Activated effector memory CD4-positive, alpha-beta T cell treated with anti-CD3 and anti-CD28 coated beads, Interleukin-2, amount 50 U/mL, for 16 hours (primary cell): ENCODE measurements around the gene TIMM22.
"Not testable (repeated sequence)": the region's sequence is repeated elsewhere in the genome, so short reads cannot be mapped to it uniquely, and the experiment has no call there.

Experiments used
- DNase-seq: peaks from one replicate; pipeline ENCODE4 v3.0.0-alpha.2; 2020

The TIMM22 gene

GRCh38 chr17:1043601-1044251, 46.8 kb downstream of the TIMM22 start:
- DNase-seq = no peak

GRCh38 chr17:1044387-1045009, 47.6 kb downstream of the TIMM22 start:
- not testable (repeated sequence) for DNase-seq

- no peak for DNase-seq
Measured at GRCh38 chr17:1045456-1045855, 48.5 kb downstream of the TIMM22 start.

GRCh38 chr17:1047177-1047878, 50.4 kb downstream of the TIMM22 start:
- DNase-seq = no peak

GRCh38 chr17:1047879-1048470, 51.0 kb downstream of the TIMM22 start:
- DNase-seq = no peak

GRCh38 chr17:1048516-1049115, 51.7 kb downstream of the TIMM22 start:
- not testable (repeated sequence) for DNase-seq

- no peak for DNase-seq
Measured at GRCh38 chr17:1049446-1050225, 52.7 kb downstream of the TIMM22 start.

GRCh38 chr17:1050246-1050995, 53.5 kb downstream of the TIMM22 start:
- DNase-seq = no peak

GRCh38 chr17:1050996-1051925, 54.3 kb downstream of the TIMM22 start:
- DNase-seq = no peak
